Stimulated activated CD4-positive, alpha-beta T cell treated with anti-CD3 and anti-CD28 coated beads, Interleukin-1b, Interleukin-23, amount 100 ng/mL, for 24 hours (primary cell): Measurements from ENCODE around the gene PEX12.
"Not testable (repeated sequence)": the region's sequence is repeated elsewhere in the genome, so short reads cannot be mapped to it uniquely, and the experiment has no call there.

ENCODE experiments used
- DNase-seq, 4 experiments: peaks; one replicate each; pipeline ENCODE4 v3.0.0-alpha.2; 2020; ENCODE audit warnings: low read depth in 4 of 4, low spot score in 1 of 4

The PEX12 gene

GRCh38 chr17:35578929-35579432 is 610 bp upstream of the PEX12 start:
- no peak for DNase-seq

GRCh38 chr17:35577830-35578196 is 558 bp downstream of the PEX12 start:
- DNase-seq = no peak

GRCh38 chr17:35575759-35576158 is 2.6 kb downstream of the PEX12 start:
- DNase-seq = no peak

- DNase-seq = no peak
These were observed 9.0 kb downstream of the PEX12 start for GRCh38 chr17:35569405-35569804.

- peak in 2 of 4 experiments; percentile 29 to 45 for DNase-seq
These were observed 9.8 kb downstream of the PEX12 start for GRCh38 chr17:35568561-35568960.

GRCh38 chr17:35566968-35567367 is 11.4 kb downstream of the PEX12 start:
- DNase-seq = no peak

- DNase-seq = not testable (repeated sequence)
These were observed 15.2 kb downstream of the PEX12 start for GRCh38 chr17:35563181-35563580.

- DNase-seq = no peak
These were observed 17.7 kb downstream of the PEX12 start, which contains the start of gene SLFN14 for GRCh38 chr17:35560703-35561102. TSS of gene SLFN14 (minus strand) at chr17:35560819. CDS start at chr17:35558062, 2,757 bp downstream.

- DNase-seq = no peak
These were observed 18.7 kb downstream of the PEX12 start for GRCh38 chr17:35559495-35560210.

GRCh38 chr17:35557353-35557752 is 21.0 kb downstream of the PEX12 start:
- DNase-seq = no peak

GRCh38 chr17:35555691-35556090 is 22.7 kb downstream of the PEX12 start:
- DNase-seq = no peak

- DNase-seq = no peak
These were observed 23.7 kb downstream of the PEX12 start for GRCh38 chr17:35554668-35555067.

GRCh38 chr17:35553310-35553709 is 25.1 kb downstream of the PEX12 start:
- no peak for DNase-seq

GRCh38 chr17:35548978-35549377 is 29.4 kb downstream of the PEX12 start:
- DNase-seq = no peak

GRCh38 chr17:35548208-35548810 is 30.1 kb downstream of the PEX12 start:
- DNase-seq = no peak

- DNase-seq = no peak
These were observed 31.9 kb downstream of the PEX12 start for GRCh38 chr17:35546487-35546886.

- no peak for DNase-seq
These were observed 33.2 kb downstream of the PEX12 start for GRCh38 chr17:35545150-35545549.

- DNase-seq = no peak
These were observed 34.5 kb downstream of the PEX12 start for GRCh38 chr17:35543856-35544255.

- no peak for DNase-seq
These were observed 35.4 kb downstream of the PEX12 start for GRCh38 chr17:35542990-35543389.

GRCh38 chr17:35541434-35541833 is 36.9 kb downstream of the PEX12 start:
- DNase-seq = no peak

GRCh38 chr17:35540589-35541404 is 37.6 kb downstream of the PEX12 start:
- peak in 2 of 4 experiments; percentile 22 to 28 for DNase-seq

GRCh38 chr17:35539659-35540026 is 38.7 kb downstream of the PEX12 start:
- DNase-seq = no peak
